Vagina (tissue), 2 donors: ENCODE measurements around the gene ANXA10.

Experiments used
- POLR2AphosphoS5 ChIP-seq, 2 donors: sonication (generic); formaldehyde crosslinking; IDR thresholded peaks; one replicate each; pipeline ENCODE4 v1.9.0; 2017; ENCODE audit warnings: antibody characterized with exemption in 2 of 2, mild to moderate bottlenecking in 2 of 2, low read depth in 1 of 2; ENCODE audit not compliant: insufficient read depth in 1 of 2
- TF ChIP-seq, protein P1 (sequence below), 3 experiments: fragments of 450-650 bp in 2 of 3; fragments of 200-600 bp in 1 of 3; sonication (generic) in 1 of 3; IDR thresholded peaks; one replicate each; pipeline ENCODE4 v1.5.1; 2017 to 2019; ENCODE audit warnings: antibody characterized with exemption in 3 of 3, mild to moderate bottlenecking in 2 of 3, moderate library complexity in 2 of 3

DNA sequence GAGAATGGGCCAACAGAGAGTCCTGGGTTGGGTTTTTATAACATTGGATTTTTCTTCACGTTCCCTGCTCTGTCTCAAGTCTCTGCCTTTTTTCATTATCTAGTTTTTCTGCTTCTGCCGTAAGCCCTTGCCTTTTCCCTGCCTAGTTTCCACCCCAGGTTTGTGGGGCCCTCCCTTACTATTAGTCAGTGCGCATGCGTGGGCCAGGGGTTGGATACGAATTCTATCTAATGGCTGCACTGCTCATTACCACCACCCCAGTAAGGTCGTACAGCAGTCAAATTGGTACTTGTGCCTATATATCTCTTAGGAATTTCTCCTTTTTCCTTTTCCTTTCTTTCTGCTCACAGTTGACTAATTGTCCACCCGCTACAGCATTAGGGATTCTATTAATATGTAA is 49.4 kb downstream of the ANXA10 start:
- TF ChIP-seq, protein P1, sequence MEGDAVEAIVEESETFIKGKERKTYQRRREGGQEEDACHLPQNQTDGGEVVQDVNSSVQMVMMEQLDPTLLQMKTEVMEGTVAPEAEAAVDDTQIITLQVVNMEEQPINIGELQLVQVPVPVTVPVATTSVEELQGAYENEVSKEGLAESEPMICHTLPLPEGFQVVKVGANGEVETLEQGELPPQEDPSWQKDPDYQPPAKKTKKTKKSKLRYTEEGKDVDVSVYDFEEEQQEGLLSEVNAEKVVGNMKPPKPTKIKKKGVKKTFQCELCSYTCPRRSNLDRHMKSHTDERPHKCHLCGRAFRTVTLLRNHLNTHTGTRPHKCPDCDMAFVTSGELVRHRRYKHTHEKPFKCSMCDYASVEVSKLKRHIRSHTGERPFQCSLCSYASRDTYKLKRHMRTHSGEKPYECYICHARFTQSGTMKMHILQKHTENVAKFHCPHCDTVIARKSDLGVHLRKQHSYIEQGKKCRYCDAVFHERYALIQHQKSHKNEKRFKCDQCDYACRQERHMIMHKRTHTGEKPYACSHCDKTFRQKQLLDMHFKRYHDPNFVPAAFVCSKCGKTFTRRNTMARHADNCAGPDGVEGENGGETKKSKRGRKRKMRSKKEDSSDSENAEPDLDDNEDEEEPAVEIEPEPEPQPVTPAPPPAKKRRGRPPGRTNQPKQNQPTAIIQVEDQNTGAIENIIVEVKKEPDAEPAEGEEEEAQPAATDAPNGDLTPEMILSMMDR (IDR thresholded peaks at IDR 0.05), result no peak
- TF ChIP-seq POLR2AphosphoS5 (IDR thresholded peaks at IDR 0.05; ENCODE audit: insufficient read depth in 1 of 2, low read depth in 1 of 2), result no peak
